ENCODE results near the gene LDLRAD4. TPM values are rescaled to one million over a fixed set of nuclear protein-coding genes. Genes with fewer than 3 reads are reported as not detected.

Gene LDLRAD4
- total RNA-seq, 1 experiment from 2014 or later = 1.7 TPM

DNA sequence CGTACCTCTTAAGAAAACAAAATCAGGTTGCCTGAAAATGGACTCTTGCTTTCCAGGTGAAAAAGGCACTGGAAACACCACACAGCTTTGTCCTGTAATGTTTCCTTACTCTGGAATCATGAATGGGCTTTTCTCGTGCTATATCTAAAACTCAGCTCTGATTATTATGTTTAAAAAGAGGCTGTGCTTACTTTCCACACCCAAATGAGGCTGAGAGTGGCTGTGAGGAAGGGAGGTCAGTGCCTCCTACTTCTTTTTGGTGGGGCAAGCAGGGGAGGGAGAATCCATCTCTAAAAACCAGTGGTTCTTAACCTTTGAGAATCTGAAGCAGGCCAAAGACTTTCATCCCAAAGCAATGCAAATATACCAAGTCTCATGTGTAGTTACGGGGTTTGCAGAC lies 359.2 kb downstream of the LDLRAD4 start:
- H3K9me2 ChIP-seq (ENCODE audit: insufficient read depth) = no peaks in the 10 kb centered on the region
- H3K4me1 ChIP-seq (replicated peaks; ENCODE audit: insufficient read depth) = no peaks in the 10 kb centered on the region
- H3F3A ChIP-seq (ENCODE audit: insufficient read depth, low read depth) = no peaks in the 10 kb centered on the region
- no peaks in the 10 kb centered on the region for H4K20me1 ChIP-seq (ENCODE audit: insufficient read depth)
- no peak overlapping the region for H3K4me2 ChIP-seq
- no peak overlapping the region for H3K4me3 ChIP-seq
- H3K27ac ChIP-seq = no peak overlapping the region
- H2AFZ ChIP-seq = no peak overlapping the region
- ChIA-PET CTCF (no interaction called here), POLR2A (ENCODE audit: unreplicated experiment) (no interaction called here)
- H3K36me3 ChIP-seq (ENCODE audit: low read depth) = no peaks in the 10 kb centered on the region
- DNase-seq = no peak
- H3K79me2 ChIP-seq (ENCODE audit: low read depth) = no peaks in the 10 kb centered on the region
- no TSS peak for BruUV-seq (replicated peaks)
- TF ChIP-seq, protein P1, sequence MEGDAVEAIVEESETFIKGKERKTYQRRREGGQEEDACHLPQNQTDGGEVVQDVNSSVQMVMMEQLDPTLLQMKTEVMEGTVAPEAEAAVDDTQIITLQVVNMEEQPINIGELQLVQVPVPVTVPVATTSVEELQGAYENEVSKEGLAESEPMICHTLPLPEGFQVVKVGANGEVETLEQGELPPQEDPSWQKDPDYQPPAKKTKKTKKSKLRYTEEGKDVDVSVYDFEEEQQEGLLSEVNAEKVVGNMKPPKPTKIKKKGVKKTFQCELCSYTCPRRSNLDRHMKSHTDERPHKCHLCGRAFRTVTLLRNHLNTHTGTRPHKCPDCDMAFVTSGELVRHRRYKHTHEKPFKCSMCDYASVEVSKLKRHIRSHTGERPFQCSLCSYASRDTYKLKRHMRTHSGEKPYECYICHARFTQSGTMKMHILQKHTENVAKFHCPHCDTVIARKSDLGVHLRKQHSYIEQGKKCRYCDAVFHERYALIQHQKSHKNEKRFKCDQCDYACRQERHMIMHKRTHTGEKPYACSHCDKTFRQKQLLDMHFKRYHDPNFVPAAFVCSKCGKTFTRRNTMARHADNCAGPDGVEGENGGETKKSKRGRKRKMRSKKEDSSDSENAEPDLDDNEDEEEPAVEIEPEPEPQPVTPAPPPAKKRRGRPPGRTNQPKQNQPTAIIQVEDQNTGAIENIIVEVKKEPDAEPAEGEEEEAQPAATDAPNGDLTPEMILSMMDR (conservative IDR thresholded peaks at IDR 0.05) = no peak
- TF ChIP-seq EZH2 (IDR thresholded peaks at IDR 0.05; ENCODE audit: low read depth) = no peak
- intact Hi-C loops (cut with micrococcal nuclease; ENCODE audit: unreplicated experiment) = no loop called here
- no peaks in the 10 kb centered on the region for H3K9me3 ChIP-seq (ENCODE audit: insufficient read depth, low read depth)
- peaks cover 55% of the 10 kb centered on the region for H3K27me3 ChIP-seq (ENCODE audit: insufficient read depth, low read depth)

GRCh38 chr18:13578400-13578799 lies 359.8 kb downstream of the LDLRAD4 start:
- H3K9me3 ChIP-seq (ENCODE audit: insufficient read depth, low read depth) = no peaks in the 10 kb centered on the region
- CTCF ChIA-PET = no interaction called here
- no peak overlapping the region for H3K4me3 ChIP-seq
- H3K79me2 ChIP-seq (ENCODE audit: low read depth) = no peaks in the 10 kb centered on the region
- H2AFZ ChIP-seq = no peak overlapping the region
- intact Hi-C loops (cut with micrococcal nuclease; ENCODE audit: unreplicated experiment) = no loop called here
- POLR2A ChIA-PET (ENCODE audit: unreplicated experiment) = no interaction called here
- no peaks in the 10 kb centered on the region for H3K9me2 ChIP-seq (ENCODE audit: insufficient read depth)
- no TSS peak for BruUV-seq (replicated peaks)
- no peaks in the 10 kb centered on the region for H3K36me3 ChIP-seq (ENCODE audit: low read depth)
- no peak for TF ChIP-seq EZH2 (IDR thresholded peaks at IDR 0.05; ENCODE audit: low read depth)
- TF ChIP-seq, protein P1 (conservative IDR thresholded peaks at IDR 0.05) = no peak
- no peak overlapping the region for H3K4me2 ChIP-seq
- H3K27ac ChIP-seq = no peak overlapping the region
- H3F3A ChIP-seq (ENCODE audit: insufficient read depth, low read depth) = no peaks in the 10 kb centered on the region
- H4K20me1 ChIP-seq (ENCODE audit: insufficient read depth) = no peaks in the 10 kb centered on the region
- H3K4me1 ChIP-seq (replicated peaks; ENCODE audit: insufficient read depth) = no peaks in the 10 kb centered on the region
- H3K27me3 ChIP-seq (ENCODE audit: insufficient read depth, low read depth) = peaks cover 56% of the 10 kb centered on the region
- no peak for DNase-seq

DNA sequence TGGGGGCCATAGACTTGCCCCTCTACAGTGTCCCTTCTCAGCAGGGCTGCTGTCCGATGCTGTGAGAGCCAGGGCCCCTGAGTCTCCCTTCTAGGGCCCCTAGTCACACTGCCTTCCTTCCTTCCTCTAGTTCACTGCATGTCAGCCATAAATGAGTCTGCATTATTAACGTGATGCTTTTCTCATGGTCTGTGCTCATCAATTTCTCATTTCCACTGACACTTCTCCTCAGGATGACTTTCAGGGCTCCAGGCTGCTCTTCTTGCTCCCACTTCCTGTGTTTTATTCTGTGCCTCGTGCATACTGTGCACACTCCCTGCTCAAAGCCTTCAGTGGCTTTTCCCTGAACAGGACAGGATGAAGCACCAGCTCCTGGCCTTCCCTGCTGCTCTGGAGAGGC lies 361.3 kb downstream of the LDLRAD4 start:
- Histone ChIP-seq H3K4me3 (no peak overlapping the region), H3K36me3 (ENCODE audit: low read depth) (no peaks in the 10 kb centered on the region), H3K9me3 (ENCODE audit: insufficient read depth, low read depth) (no peaks in the 10 kb centered on the region), H3K79me2 (ENCODE audit: low read depth) (no peaks in the 10 kb centered on the region), H3K27ac (no peak overlapping the region), H3K27me3 (ENCODE audit: insufficient read depth, low read depth) (peaks cover 55% of the 10 kb centered on the region), H4K20me1 (ENCODE audit: insufficient read depth) (no peaks in the 10 kb centered on the region), H2AFZ (no peak overlapping the region), H3K9me2 (ENCODE audit: insufficient read depth) (no peaks in the 10 kb centered on the region), H3K4me1 (replicated peaks; ENCODE audit: insufficient read depth) (no peaks in the 10 kb centered on the region), H3F3A (ENCODE audit: insufficient read depth, low read depth) (no peaks in the 10 kb centered on the region), H3K4me2 (no peak overlapping the region)
- intact Hi-C loops (cut with micrococcal nuclease; ENCODE audit: unreplicated experiment) = no loop called here
- BruUV-seq (replicated peaks) = no TSS peak
- CTCF ChIA-PET = no interaction called here
- no peak for DNase-seq
- POLR2A ChIA-PET (ENCODE audit: unreplicated experiment) = no interaction called here
- no peak for TF ChIP-seq EZH2 (IDR thresholded peaks at IDR 0.05; ENCODE audit: low read depth)
- TF ChIP-seq, protein P1 (conservative IDR thresholded peaks at IDR 0.05) = no peak

Measured in PC-9 (cell line).